Measurements from ENCODE around the gene ZNF808.
"Not testable (repeated sequence)": the region's sequence is repeated elsewhere in the genome, so short reads cannot be mapped to it uniquely, and the experiment has no call there.

Gene ZNF808

DNA sequence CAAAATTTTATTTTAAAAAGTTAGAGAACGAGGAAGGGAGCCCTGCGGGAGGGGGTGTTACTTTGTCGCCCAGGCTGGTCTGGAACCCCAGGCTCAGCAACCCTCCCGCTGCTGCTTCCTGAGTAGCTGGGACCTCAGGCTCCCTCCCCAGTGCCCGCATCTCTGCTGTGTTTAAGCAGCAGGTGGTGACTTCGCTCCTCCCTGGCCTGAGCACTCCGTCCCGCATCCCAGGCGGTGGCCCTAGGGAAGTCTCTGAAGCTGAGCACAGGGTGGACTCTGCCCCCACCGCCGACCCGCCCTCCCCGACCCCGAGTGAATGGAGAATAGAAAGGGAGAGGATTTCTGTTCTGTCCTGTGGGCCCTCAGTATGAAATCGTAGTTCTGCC, 73.2 kb downstream of the ZNF808 start:
- no peak for DNase-seq

DNA sequence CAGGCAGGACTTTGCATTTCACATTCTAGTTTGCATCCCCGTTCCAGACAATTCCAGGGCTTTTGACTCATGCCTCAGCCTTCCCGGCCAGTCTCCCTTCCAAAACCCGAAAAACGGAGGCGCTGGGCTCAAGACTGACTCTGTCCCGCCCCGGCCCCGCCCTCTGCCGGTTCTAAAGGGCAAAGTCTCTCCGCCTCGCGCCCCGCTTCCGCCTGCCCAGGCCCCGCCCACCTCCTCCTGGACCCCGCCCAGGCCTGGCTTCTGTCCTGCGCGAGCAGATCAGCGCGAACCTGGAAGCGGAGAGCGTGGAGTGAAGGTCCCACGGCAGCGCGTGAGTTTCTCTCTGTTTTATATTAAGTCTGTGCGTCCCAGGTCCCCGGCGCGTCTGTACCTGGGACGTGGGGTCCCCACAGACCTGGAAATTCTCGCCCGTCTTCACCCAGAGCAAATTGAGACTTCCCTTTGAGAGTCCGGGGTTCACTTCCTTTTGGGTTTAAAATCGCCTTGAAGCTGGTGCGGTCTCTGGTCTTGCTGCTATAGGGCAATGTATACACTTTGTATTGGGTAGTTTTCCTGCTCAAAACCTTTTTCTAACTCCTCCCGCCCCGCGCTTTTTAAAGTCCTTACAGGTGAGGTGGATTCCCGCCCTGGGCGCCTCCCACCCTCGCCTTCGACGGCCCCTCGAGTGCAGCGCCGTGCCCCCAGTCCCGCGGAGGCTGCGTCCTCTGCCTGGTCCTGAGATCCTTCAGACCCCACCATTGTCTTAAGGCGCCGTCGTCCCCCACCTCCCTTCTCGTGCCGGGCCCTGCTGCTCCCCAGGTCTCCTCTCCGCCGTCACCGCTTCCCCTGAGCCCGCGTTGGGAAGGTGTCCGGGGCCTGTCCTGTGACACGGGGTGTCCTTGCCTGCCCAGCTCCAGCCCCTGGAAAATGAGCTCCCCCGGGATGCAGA, 73.8 kb downstream of the ZNF808 start:
- DNase-seq: peak; percentile 95

DNA sequence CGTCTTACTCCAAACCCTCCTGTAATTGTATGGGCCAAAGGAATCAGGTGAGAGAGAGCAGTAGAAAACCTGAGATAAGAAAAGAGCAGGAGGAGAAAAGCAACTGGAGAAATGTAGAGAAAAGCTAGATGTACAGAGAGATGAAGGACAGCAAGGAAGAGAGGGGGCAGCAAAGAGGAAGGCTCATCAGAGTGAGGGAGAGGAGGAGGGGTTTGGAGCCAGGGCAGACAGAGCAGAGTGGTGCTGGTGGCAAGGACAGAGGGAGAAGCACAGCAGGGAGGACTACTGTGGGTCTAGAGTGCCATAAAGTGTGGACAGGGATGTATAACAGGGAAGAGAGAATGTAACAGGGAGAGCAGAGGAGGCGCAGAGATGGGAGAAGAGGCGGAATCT, 74.5 kb downstream of the ZNF808 start:
- DNase-seq: not testable (repeated sequence)

DNA sequence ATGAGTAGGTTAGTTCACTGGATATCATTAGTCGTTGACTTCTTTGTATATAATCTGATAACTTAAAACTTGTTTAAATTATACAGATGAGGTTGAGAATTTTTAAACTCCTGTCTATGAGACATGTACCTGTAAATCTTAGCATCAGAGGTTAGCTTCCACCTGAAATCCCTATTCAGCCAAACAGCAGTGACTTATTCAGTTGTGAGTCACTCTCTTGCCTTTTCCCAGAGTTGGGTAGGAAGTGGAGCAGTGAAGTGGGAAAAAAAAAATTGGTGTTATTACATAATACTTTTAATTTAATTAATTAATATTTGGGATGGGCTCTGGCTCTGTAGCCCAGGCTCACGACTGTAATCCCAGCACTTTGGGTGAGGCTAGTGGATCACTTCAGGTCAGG, 75.5 kb downstream of the ZNF808 start:
- DNase-seq: no peak

DNA sequence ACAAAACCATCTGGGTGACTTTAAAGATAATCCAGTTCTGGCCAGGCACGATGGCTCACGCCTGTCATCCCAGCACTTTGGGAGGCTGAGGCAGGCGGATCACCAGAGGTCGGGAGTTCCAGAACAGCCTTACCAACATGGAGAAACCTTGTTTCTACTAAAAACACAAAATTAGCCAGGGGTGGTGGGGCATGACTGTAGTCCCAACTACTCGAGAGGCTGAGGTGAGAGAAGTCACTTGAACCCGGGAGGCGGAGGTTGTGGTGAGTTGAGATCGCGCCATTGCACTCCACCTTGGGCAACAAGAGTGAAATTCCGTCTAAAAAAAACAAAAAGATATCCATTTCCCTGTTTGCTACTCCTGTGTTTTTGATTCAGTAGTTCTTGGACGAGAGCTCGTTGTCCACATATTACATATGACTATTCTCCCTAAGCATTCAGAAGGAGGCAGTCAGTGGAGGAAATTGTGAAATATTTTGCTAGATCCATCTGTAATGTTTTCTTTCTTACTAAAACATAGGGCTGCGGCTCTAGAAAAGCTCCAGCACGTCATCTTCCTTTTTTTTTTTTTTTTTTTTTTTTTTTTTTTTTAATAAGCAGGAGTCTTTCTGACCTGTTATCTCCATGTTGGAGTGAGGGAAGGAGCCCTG, 76.2 kb downstream of the ZNF808 start:
- no peak for DNase-seq
